ENCODE measurements around the gene CTSZ. TPM values are rescaled to one million over a fixed set of nuclear protein-coding genes. Genes with fewer than 3 reads are reported as not detected.

Gene CTSZ
- total RNA-seq, 1 donor from 2014 or later = 17.2 TPM

- DNase-seq (ENCODE audit: extremely low spot score, unreplicated experiment) = no peak
- TF ChIP-seq CTCF (IDR thresholded peaks at IDR 0.05) = no peak
- no peak overlapping the region for H3K27ac Mint-ChIP-seq (ENCODE audit: unreplicated experiment)
- H3K36me3 Mint-ChIP-seq (ENCODE audit: unreplicated experiment) = peaks cover under 1% of the 10 kb centered on the region
- H3K4me1 Mint-ChIP-seq (ENCODE audit: unreplicated experiment) = peaks cover 2% of the 10 kb centered on the region
- no peak overlapping the region for H3K4me3 Mint-ChIP-seq (ENCODE audit: unreplicated experiment)
- H3K9me3 Mint-ChIP-seq (ENCODE audit: unreplicated experiment) = no peaks in the 10 kb centered on the region
- no peaks in the 10 kb centered on the region for H3K27me3 Mint-ChIP-seq (ENCODE audit: unreplicated experiment)
These were observed 5.4 kb downstream of the CTSZ start for GRCh38 chr20:59001449-59002171.

- no peak overlapping the region for H3K27ac Mint-ChIP-seq (ENCODE audit: unreplicated experiment)
- no peak overlapping the region for H3K4me3 Mint-ChIP-seq (ENCODE audit: unreplicated experiment)
- TF ChIP-seq CTCF (IDR thresholded peaks at IDR 0.05) = no peak
- no peak for DNase-seq (ENCODE audit: extremely low spot score, unreplicated experiment)
- peaks cover 2% of the 10 kb centered on the region for H3K4me1 Mint-ChIP-seq (ENCODE audit: unreplicated experiment)
- H3K27me3 Mint-ChIP-seq (ENCODE audit: unreplicated experiment) = no peaks in the 10 kb centered on the region
- H3K36me3 Mint-ChIP-seq (ENCODE audit: unreplicated experiment) = peaks cover 2% of the 10 kb centered on the region
- no peaks in the 10 kb centered on the region for H3K9me3 Mint-ChIP-seq (ENCODE audit: unreplicated experiment)
These were observed 6.0 kb downstream of the CTSZ start for GRCh38 chr20:59001068-59001448.

- no peak overlapping the region for H3K4me3 Mint-ChIP-seq (ENCODE audit: unreplicated experiment)
- no peaks in the 10 kb centered on the region for H3K9me3 Mint-ChIP-seq (ENCODE audit: unreplicated experiment)
- TF ChIP-seq CTCF (IDR thresholded peaks at IDR 0.05) = no peak
- H3K4me1 Mint-ChIP-seq (ENCODE audit: unreplicated experiment) = peaks cover 2% of the 10 kb centered on the region
- no peak for DNase-seq (ENCODE audit: extremely low spot score, unreplicated experiment)
- peaks cover 6% of the 10 kb centered on the region for H3K36me3 Mint-ChIP-seq (ENCODE audit: unreplicated experiment)
- no peaks in the 10 kb centered on the region for H3K27me3 Mint-ChIP-seq (ENCODE audit: unreplicated experiment)
- H3K27ac Mint-ChIP-seq (ENCODE audit: unreplicated experiment) = no peak overlapping the region
These were observed 6.7 kb downstream of the CTSZ start for GRCh38 chr20:59000326-59000725.

GRCh38 chr20:58998656-58999055, 8.4 kb downstream of the CTSZ start:
- Mint-ChIP-seq H3K4me3 (ENCODE audit: unreplicated experiment) (no peak overlapping the region), H3K27ac (ENCODE audit: unreplicated experiment) (no peak overlapping the region), H3K9me3 (ENCODE audit: unreplicated experiment) (no peaks in the 10 kb centered on the region), H3K4me1 (ENCODE audit: unreplicated experiment) (no peaks in the 10 kb centered on the region), H3K36me3 (ENCODE audit: unreplicated experiment) (peaks cover 17% of the 10 kb centered on the region), H3K27me3 (ENCODE audit: unreplicated experiment) (no peaks in the 10 kb centered on the region)
- TF ChIP-seq CTCF (IDR thresholded peaks at IDR 0.05) = no peak
- no peak for DNase-seq (ENCODE audit: extremely low spot score, unreplicated experiment)

GRCh38 chr20:58997141-58997770, 9.8 kb downstream of the CTSZ start:
- no peaks in the 10 kb centered on the region for H3K27me3 Mint-ChIP-seq (ENCODE audit: unreplicated experiment)
- no peak for TF ChIP-seq CTCF (IDR thresholded peaks at IDR 0.05)
- no peaks in the 10 kb centered on the region for H3K9me3 Mint-ChIP-seq (ENCODE audit: unreplicated experiment)
- no peak overlapping the region for H3K27ac Mint-ChIP-seq (ENCODE audit: unreplicated experiment)
- peaks cover 21% of the 10 kb centered on the region for H3K36me3 Mint-ChIP-seq (ENCODE audit: unreplicated experiment)
- no peaks in the 10 kb centered on the region for H3K4me1 Mint-ChIP-seq (ENCODE audit: unreplicated experiment)
- no peak overlapping the region for H3K4me3 Mint-ChIP-seq (ENCODE audit: unreplicated experiment)
- DNase-seq (ENCODE audit: extremely low spot score, unreplicated experiment) = no peak
